Measurements from ENCODE around the gene KIAA1755. TPM values are rescaled to one million over a fixed set of nuclear protein-coding genes. Genes with fewer than 3 reads are reported as not detected.
"Not testable (repeated sequence)": the region's sequence is repeated elsewhere in the genome, so short reads cannot be mapped to it uniquely, and the experiment has no call there.

KIAA1755 gene
- total RNA-seq, 3 donors from 2014 or later (not counting 1 experiment from before 2014, with no cell fraction given): not detected

DNA sequence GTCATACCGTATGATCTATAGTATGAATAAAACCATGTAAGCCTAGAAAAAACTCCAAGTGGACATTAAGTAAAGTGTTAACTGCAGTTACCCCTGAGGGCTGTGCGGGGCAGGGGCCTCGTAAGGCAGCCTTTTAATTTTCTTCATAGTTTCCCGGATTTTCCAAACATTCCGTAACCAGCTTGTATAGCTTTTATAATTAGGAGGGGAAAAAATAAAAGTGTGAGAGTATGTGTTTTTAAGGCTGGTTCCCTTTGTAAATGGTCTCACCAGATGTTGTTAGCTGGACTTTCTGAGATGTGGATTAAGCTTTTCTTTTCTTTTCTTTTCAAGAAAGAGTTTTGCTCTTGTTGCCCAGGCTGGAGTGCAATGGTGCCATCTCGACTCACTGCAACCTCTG, 7.0 kb downstream of the KIAA1755 start:
- TF ChIP-seq, protein P1, sequence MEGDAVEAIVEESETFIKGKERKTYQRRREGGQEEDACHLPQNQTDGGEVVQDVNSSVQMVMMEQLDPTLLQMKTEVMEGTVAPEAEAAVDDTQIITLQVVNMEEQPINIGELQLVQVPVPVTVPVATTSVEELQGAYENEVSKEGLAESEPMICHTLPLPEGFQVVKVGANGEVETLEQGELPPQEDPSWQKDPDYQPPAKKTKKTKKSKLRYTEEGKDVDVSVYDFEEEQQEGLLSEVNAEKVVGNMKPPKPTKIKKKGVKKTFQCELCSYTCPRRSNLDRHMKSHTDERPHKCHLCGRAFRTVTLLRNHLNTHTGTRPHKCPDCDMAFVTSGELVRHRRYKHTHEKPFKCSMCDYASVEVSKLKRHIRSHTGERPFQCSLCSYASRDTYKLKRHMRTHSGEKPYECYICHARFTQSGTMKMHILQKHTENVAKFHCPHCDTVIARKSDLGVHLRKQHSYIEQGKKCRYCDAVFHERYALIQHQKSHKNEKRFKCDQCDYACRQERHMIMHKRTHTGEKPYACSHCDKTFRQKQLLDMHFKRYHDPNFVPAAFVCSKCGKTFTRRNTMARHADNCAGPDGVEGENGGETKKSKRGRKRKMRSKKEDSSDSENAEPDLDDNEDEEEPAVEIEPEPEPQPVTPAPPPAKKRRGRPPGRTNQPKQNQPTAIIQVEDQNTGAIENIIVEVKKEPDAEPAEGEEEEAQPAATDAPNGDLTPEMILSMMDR (IDR thresholded peaks at IDR 0.05): no peak
- no peak overlapping the region for H3K4me3 Mint-ChIP-seq

DNA sequence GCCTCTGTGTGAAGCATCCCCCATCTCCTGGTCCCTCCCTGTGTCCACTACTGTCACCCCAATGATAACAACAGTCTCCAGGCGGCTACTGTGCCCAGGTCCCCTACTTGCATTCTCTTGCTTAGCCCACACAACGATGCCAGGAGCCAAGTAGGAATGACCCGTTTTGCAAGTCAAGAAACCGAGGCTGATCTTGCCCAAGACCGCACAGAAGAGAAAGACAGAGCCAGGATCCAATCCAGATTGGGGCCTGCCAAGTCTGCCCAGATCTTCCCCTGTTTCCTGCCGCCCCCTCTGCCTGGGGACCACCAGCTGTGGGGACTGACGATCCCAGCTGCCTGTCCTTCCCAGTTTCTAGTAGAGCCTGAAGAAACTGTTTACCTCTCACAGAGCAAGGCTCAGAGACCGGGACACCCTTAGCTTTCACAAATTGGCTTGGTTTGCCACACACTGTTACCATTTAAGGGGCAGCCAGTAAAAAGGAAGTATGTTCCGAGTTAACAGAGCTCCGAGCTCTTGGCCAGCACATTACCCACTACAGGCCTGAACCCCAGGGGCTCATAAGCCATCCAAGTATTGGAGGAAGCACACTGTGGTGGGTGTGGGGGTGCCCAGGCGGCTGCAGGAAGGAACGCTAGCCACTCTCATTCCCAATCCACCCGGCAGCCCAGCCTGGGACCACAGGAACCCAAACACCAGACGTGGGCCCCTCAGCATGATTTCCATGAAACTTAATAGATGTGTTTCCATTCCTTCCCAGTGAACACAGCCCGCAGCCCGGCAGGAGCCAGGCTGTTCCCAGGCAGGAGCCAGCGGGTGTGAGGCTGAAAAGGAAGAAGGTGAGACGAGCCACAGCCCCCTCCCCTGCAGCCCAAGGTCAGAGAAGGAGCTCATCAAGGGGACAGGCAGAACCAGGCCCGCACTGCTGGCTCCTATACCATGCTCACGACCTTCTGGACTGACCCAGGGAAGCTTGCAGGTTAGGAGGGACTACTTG, 7.9 kb downstream of the KIAA1755 start:
- Histone ChIP-seq H3K27me3 (ENCODE audit: control insufficient read depth, insufficient read depth, low read length) (no peaks in the 10 kb centered on the region), H3K27ac (ENCODE audit: low read length) (no peak overlapping the region), H3K4me3 (ENCODE audit: low read length) (no peak overlapping the region), H3K9me3 (ENCODE audit: control insufficient read depth, insufficient read depth, low read length) (no peaks in the 10 kb centered on the region), H3K36me3 (ENCODE audit: control insufficient read depth, insufficient read depth, low read length) (no peaks in the 10 kb centered on the region), H3K4me1 (ENCODE audit: control insufficient read depth, insufficient read depth, low read length) (no peaks in the 10 kb centered on the region)
- 82% methylated on average over 17 of the region's 20 CpGs for WGBS (ENCODE audit: insufficient coverage)
- no peak overlapping the region for H3K27ac Mint-ChIP-seq
- no peaks in the 10 kb centered on the region for H3K36me3 Mint-ChIP-seq
- intact Hi-C loops (cut with micrococcal nuclease): no loop called here
- no peak overlapping the region for H3K4me3 Mint-ChIP-seq
- no peaks in the 10 kb centered on the region for H3K9me3 Mint-ChIP-seq
- TF ChIP-seq, protein P1 (IDR thresholded peaks at IDR 0.05): no peak
- ATAC-seq: no peak
- peaks cover 2 to 12% of the 10 kb centered on the region in 2 donors for H3K27me3 Mint-ChIP-seq (ENCODE audit: low read depth in 2 of 2)
- no peak for DNase-seq
- no peaks in the 10 kb centered on the region for H3K4me1 Mint-ChIP-seq

More for the DNA sequence above, 7.0 kb downstream of the KIAA1755 start:
- H3K27me3 ChIP-seq (ENCODE audit: control insufficient read depth, insufficient read depth, low read length): no peaks in the 10 kb centered on the region
- intact Hi-C loops (cut with micrococcal nuclease): no loop called here
- H3K9me3 ChIP-seq (ENCODE audit: control insufficient read depth, insufficient read depth, low read length): no peaks in the 10 kb centered on the region
- H3K4me3 ChIP-seq (ENCODE audit: low read length): no peak overlapping the region
- Mint-ChIP-seq H3K36me3 (no peaks in the 10 kb centered on the region), H3K4me1 (no peaks in the 10 kb centered on the region), H3K27ac (no peak overlapping the region), H3K27me3 (ENCODE audit: low read depth in 2 of 2) (peaks cover 7 to 18% of the 10 kb centered on the region in 2 donors), H3K9me3 (no peaks in the 10 kb centered on the region)
- H3K36me3 ChIP-seq (ENCODE audit: control insufficient read depth, insufficient read depth, low read length): no peaks in the 10 kb centered on the region
- H3K27ac ChIP-seq (ENCODE audit: low read length): no peak overlapping the region
- no peak for DNase-seq
- ATAC-seq: no peak
- 94% methylated on average over 6 of the region's 6 CpGs for WGBS (ENCODE audit: insufficient coverage)
- H3K4me1 ChIP-seq (ENCODE audit: control insufficient read depth, insufficient read depth, low read length): no peaks in the 10 kb centered on the region

DNA sequence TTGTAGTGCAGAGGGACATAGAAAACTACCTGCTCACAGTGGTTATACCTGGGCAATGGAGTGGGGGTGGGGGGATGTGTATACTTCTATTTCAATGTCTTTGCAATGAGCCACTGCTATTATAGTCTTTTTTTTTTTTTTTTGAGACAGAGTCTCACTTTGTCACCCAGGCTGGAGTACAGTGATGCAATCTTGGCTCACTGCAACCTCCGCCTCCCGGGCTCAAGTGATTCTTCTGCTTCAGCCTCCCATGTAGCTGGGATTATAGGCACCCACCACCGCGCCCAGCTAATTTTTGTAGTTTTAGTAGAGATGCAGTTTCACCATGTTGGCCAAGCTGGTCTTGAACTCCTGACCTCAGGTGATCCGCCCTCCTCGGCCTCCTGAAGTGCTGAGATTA, 9.1 kb downstream of the KIAA1755 start:
- H3K4me3 Mint-ChIP-seq; H3K27me3 Mint-ChIP-seq (ENCODE audit: low read depth in 2 of 2); intact Hi-C loops (cut with micrococcal nuclease); H3K36me3 ChIP-seq (ENCODE audit: control insufficient read depth, insufficient read depth, low read length); H3K27me3 ChIP-seq (ENCODE audit: control insufficient read depth, insufficient read depth, low read length); H3K9me3 Mint-ChIP-seq; H3K27ac ChIP-seq (ENCODE audit: low read length); H3K4me1 ChIP-seq (ENCODE audit: control insufficient read depth, insufficient read depth, low read length); DNase-seq; H3K27ac Mint-ChIP-seq; H3K36me3 Mint-ChIP-seq; H3K4me3 ChIP-seq (ENCODE audit: low read length); H3K9me3 ChIP-seq (ENCODE audit: control insufficient read depth, insufficient read depth, low read length); H3K4me1 Mint-ChIP-seq; ATAC-seq: not testable (repeated sequence)
- 95% methylated on average over 6 of the region's 6 CpGs for WGBS (ENCODE audit: insufficient coverage)

- TF ChIP-seq, protein P1 (IDR thresholded peaks at IDR 0.05): no peak
- Histone ChIP-seq H3K4me3 (ENCODE audit: low read length) (no peak overlapping the region), H3K4me1 (ENCODE audit: control insufficient read depth, insufficient read depth, low read length) (no peaks in the 10 kb centered on the region), H3K27ac (ENCODE audit: low read length) (no peak overlapping the region), H3K9me3 (ENCODE audit: control insufficient read depth, insufficient read depth, low read length) (no peaks in the 10 kb centered on the region), H3K36me3 (ENCODE audit: control insufficient read depth, insufficient read depth, low read length) (no peaks in the 10 kb centered on the region), H3K27me3 (ENCODE audit: control insufficient read depth, insufficient read depth, low read length) (no peaks in the 10 kb centered on the region)
- Mint-ChIP-seq H3K9me3 (no peaks in the 10 kb centered on the region), H3K36me3 (no peaks in the 10 kb centered on the region), H3K27me3 (ENCODE audit: low read depth in 2 of 2) (peaks cover 4 to 5% of the 10 kb centered on the region in 2 donors), H3K4me1 (no peaks in the 10 kb centered on the region), H3K27ac (no peak overlapping the region), H3K4me3 (no peak overlapping the region)
- intact Hi-C loops (cut with micrococcal nuclease): no loop called here
- DNase-seq (no peak), ATAC-seq (no peak)
- 75% methylated on average over 3 of the region's 6 CpGs for WGBS (ENCODE audit: insufficient coverage)
These were observed 9.9 kb downstream of the KIAA1755 start for GRCh38 chr20:38250609-38251008.
